GM12874 (cell line): Measurements from ENCODE around the gene CRACR2A.

Experiments used
- TF ChIP-seq, protein P1 (sequence below): IDR thresholded peaks from 2 replicates; pipeline ENCODE4 v1.5.1; 2011; ENCODE audit warnings: low read depth, mild to moderate bottlenecking, control low read depth, low read length, moderate library complexity; ENCODE audit not compliant: insufficient read depth

Gene CRACR2A

DNA sequence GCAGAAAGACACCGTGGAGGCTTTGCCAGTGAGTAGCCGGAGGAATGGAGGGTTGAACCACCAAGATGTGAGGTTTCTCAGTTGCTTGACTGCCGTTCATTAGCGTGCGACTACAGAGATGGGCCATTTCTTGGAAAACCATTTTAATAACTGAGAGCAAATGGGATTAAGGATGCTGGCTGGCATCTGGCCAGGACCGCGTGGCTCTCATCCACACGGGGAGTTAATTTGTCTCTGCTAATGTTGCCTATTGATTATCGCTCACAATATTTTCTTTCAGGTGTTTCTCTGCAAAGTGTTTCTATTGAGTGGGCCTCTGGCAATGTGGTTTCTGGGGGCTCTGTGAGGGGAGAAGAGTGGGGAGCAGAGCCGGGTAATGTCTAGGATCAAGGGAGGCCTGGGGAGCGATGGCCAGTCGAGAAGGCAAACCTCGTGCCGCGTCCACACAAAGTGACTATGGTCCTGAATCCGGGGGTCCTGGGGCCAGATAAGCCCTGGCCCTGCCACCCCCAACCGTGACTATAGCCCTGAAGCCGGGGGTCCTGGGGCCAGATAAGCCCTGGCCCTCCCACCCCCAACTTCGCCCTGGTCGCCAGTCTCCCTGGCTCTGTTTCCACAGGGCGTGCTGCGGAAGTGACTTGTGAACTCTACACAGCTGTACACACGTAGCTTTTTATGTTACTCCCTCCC, 151.3 kb downstream of the CRACR2A start:
- TF ChIP-seq, protein P1, sequence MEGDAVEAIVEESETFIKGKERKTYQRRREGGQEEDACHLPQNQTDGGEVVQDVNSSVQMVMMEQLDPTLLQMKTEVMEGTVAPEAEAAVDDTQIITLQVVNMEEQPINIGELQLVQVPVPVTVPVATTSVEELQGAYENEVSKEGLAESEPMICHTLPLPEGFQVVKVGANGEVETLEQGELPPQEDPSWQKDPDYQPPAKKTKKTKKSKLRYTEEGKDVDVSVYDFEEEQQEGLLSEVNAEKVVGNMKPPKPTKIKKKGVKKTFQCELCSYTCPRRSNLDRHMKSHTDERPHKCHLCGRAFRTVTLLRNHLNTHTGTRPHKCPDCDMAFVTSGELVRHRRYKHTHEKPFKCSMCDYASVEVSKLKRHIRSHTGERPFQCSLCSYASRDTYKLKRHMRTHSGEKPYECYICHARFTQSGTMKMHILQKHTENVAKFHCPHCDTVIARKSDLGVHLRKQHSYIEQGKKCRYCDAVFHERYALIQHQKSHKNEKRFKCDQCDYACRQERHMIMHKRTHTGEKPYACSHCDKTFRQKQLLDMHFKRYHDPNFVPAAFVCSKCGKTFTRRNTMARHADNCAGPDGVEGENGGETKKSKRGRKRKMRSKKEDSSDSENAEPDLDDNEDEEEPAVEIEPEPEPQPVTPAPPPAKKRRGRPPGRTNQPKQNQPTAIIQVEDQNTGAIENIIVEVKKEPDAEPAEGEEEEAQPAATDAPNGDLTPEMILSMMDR = no peak

DNA sequence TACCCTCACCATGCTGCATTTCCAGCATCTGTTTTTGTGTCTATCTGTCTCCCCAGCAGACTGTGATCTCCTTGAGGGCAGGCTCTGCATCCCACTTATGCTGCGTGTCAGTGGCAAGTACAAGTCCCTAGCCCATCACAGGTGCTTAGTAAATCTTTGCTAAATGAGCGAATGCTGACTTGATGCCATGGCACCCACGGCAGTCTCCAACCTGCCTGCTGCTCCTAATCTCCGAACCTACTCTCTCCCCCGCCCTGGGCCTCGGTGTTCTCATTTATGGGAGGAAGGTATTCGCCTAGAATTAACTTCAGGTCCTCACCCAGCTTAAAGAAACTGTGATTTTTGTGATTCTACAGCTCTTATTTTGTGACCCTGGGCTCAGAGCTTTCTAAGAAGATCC, 152.0 kb downstream of the CRACR2A start:
- TF ChIP-seq, protein P1 = no peak

DNA sequence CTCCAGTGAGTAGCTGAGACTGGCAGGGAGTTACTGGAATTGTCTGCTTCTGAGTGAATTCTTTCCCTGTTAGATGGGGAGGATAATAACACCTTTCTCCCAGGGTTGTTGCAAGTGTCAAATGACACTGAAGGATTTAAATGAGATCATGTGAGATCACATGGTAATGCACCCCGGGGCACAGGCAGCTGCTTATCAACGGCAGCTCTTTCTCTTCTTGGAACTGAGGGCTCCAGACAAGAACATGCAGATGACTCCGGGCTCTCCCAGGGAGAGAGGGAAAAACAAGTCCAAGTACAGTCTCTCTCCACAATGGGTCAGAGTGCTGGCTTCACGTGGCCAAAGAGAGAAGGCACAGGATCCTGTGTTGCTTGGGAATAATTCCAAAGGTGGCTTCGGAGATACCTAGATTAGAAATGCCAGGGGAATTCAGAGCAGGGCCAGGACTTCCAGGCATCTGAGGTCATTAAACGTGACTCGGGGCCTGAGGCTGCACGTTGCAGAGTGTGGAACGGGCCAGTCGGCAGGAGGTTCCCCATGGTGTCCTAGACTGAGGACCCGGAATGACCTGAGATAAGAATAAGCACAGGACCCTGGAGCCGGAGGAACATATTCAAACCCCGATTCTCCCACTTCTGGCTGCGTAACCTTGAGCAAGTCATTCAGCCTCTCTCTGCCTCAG, 152.7 kb downstream of the CRACR2A start:
- TF ChIP-seq, protein P1 = no peak

DNA sequence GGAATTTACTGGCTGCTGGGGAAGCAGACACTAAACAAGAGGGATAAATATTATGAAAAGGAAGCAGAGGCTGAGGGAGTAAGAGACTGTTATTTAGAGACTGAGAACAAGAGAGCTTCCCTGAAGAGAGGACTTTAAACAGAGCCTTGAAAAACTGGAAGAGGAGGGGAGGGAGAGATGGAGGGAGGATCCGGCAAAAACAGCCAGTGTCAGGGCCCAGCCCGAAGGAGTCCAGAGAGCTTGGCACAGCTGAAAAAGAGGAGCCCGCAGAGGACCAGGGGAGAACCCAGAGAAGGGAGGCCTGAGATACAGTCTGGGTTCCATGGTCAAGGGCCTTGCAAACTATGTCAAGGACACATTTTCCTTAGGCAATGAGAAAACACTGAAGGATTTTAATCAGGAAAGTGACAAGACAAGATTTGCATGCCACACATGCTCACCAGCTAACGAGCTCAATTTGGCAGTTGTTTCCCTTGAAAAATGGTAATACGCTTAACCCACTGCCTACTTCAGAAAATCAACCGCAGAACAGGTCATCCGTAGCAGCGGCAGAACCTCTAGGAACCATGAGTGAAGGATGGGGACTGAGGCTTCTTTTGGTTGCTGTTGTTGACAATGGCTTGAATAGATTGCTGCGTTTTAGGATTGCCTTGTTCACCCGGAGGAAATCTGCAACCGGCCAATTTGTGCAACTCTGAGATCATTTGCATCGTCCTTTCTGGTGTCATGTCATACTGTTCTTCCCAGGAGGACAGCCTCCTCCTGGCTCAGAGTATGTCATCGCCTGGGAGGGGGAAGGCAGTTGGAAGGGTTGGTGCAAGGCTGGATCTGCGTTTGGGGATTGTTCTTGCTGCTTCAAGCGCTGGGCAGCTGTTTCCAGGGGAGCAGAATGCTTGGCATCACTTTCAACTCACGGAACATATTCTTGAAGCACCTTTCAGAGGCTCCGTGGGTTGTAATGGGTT, 153.7 kb downstream of the CRACR2A start:
- TF ChIP-seq, protein P1 = no peak

DNA sequence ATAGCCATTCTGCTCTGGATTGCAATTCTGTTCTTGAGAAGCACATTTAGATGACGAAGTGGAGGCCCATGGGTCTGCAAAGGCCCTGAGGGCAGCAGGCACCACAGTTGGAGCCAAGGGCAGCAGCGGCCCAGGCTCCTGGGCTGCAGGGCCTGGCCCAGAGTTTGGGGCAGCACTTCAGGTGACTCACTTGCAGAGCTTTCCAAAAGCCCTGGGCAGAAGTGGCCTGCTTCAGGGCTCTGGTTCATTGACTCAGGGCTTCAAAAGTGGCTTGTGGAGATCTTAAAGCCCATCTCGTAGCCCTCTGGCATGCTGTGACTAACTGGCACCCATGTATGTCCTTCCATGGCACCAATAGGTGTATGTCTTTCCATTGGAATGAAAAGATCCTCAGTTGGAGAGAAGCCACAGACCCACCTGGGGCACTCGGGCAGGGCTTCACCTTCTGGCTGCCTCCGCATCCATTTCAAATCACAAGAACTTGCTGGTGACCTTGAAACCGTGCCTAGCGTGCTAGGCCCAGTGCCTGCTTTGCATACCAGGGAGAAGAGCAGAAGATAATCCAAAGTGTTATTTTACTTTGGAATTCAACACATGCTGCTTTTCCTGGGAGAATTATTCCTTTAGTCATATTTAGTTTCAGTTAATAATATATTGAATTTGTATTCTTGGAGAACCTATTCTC, 155.2 kb downstream of the CRACR2A start:
- TF ChIP-seq, protein P1 = no peak

DNA sequence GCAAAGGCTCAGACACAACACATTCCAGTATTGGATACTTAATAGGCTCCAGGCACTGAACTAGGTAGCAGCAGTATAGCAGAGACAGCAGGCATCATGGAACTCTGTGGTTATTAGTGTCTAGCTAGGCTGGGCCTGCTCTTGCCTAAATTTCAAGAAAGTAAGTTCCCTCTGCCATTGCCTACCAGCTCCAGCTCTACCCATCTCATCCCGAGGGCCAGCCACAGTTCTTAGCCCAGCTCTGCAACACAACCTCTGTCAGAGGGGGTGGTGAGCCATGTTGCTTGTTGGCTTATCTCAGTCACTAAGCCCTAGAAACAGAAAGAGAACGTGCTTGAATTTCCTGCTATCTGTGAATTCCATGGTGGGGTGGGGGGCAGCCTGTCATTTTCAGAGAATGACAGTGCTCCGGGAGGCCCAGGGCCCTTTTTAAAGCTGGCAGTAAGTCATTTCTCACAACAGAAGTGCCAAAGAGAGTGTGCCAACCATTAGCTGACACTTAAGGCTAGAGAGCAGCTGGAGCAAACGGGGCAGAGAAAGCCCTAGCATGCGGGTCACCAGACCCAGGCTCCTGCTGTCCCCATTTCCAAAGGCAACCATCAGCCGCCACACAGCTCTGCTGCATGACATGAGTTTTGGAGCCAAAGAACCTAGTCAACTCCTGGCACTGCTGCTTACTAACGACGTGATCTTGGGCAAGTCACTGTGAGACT, 156.1 kb downstream of the CRACR2A start:
- TF ChIP-seq, protein P1 = no peak
